ENCODE measurements around the gene TMSB4X. TPM values are rescaled to one million over a fixed set of nuclear protein-coding genes. Genes with fewer than 3 reads are reported as not detected.

The TMSB4X gene
- total and polyA plus RNA-seq, 2 of the 4 experiments (the other 2 are of a cell fraction), result 4,648 to 11,116 TPM

- Histone ChIP-seq H4K20me1 (ENCODE audit: insufficient read depth, low read length) (no peaks in the 10 kb centered on the region), H3K4me2 (ENCODE audit: low read depth, low read length) (no peak overlapping the region), H3K27ac (ENCODE audit: insufficient read depth, low read length) (peak overlapping the region; percentile 18; the same call in 1 of the 2 replicates), H4K91ac (ENCODE audit: insufficient read depth, low read depth, low read length) (peak overlapping the region; percentile 63), H2BK5ac (ENCODE audit: low read depth, low read length, poor library complexity, severe bottlenecking) (peak overlapping the region; percentile 86), H3K9me1 (ENCODE audit: insufficient read depth, low read length) (no peaks in the 10 kb centered on the region), H3K56ac (ENCODE audit: extremely low read depth, insufficient read depth, low read length) (no peak overlapping the region), H3K4ac (ENCODE audit: low read depth, low read length) (peak overlapping the region; percentile 63; the same call in 1 of the 2 replicates), H2BK20ac (ENCODE audit: low read depth, low read length) (peak overlapping the region; percentile 95; the same call in 1 of the 2 replicates), H3K9me3 (ENCODE audit: control insufficient read depth, insufficient read depth, low read length) (no peaks in the 10 kb centered on the region), H2AK9ac (replicated peaks; ENCODE audit: low read depth, low read length, poor library complexity) (no peak overlapping the region), H3K14ac (replicated peaks; ENCODE audit: low read depth, low read length) (no peak overlapping the region; the same call in 1 of the 2 replicates), H3K79me1 (ENCODE audit: low read depth in 1 of 2, low read length in 2 of 2) (no peaks in the 10 kb centered on the region), H2AFZ (replicated peaks; ENCODE audit: low read length, poor library complexity) (no peak overlapping the region), H4K5ac (ENCODE audit: low read depth, low read length) (peak overlapping the region; percentile 75), H3K4me1 (ENCODE audit: control insufficient read depth, insufficient read depth, low read length) (peaks cover 14% of the 10 kb centered on the region), H2BK120ac (ENCODE audit: low read depth, low read length) (peak overlapping the region; percentile 71), H3K23ac (ENCODE audit: low read depth, low read length) (peak overlapping the region; percentile 31; the same call in 1 of the 2 replicates), H3K9ac (ENCODE audit: low read depth, low read length) (no peak overlapping the region), H3K4me3 (ENCODE audit: insufficient read depth, low read depth, low read length) (no peak overlapping the region), H3K18ac (ENCODE audit: low read depth, low read length) (peak overlapping the region; percentile 88), H4K8ac (ENCODE audit: low read depth in 2 of 2, low read length in 2 of 2) (peak overlapping the region in 1 of 2 experiments; percentile 48; a peak in 3 of 4 replicates), H2BK15ac (ENCODE audit: low read depth, low read length) (no peak overlapping the region), H2AK5ac (ENCODE audit: low read depth, low read length) (no peak overlapping the region), H3K27me3 (ENCODE audit: control insufficient read depth, insufficient read depth, low read length) (no peaks in the 10 kb centered on the region), H3K36me3 (ENCODE audit: control insufficient read depth, insufficient read depth, low read length) (no peaks in the 10 kb centered on the region)
- BruUV-seq (replicated peaks), result no TSS peak
- DNase-seq (no peak), ATAC-seq (ENCODE audit: low read depth) (no peak)
- TF ChIP-seq CTCF (conservative IDR thresholded peaks at IDR 0.05; ENCODE audit: low read depth, low read length), result no peak
- TF ChIP-seq MXI1 (IDR thresholded peaks at IDR 0.05; ENCODE audit: borderline replicate concordance, low read depth, low read length), result no peak
- TF ChIP-seq RCOR1 (IDR thresholded peaks at IDR 0.05; ENCODE audit: insufficient replicate concordance, low read length), result no peak
- no peak for TF ChIP-seq BHLHE40 (IDR thresholded peaks at IDR 0.05; ENCODE audit: low read depth, low read length)
- TF ChIP-seq CHD1 (IDR thresholded peaks at IDR 0.05; ENCODE audit: low read depth, low read length), result no peak
- TF ChIP-seq SMC3 (IDR thresholded peaks at IDR 0.05; ENCODE audit: low read depth, low read length), result no peak
- no peak for TF ChIP-seq CEBPB (IDR thresholded peaks at IDR 0.05; ENCODE audit: low read depth, low read length)
- TF ChIP-seq POLR2A (IDR thresholded peaks at IDR 0.05; ENCODE audit: low read depth, low read length), result no peak
- TF ChIP-seq ELK1 (IDR thresholded peaks at IDR 0.05; ENCODE audit: borderline replicate concordance, low read depth, low read length), result no peak
- no peak for TF ChIP-seq NFE2L2 (IDR thresholded peaks at IDR 0.05; ENCODE audit: low read depth, low read length)
- no peak for TF ChIP-seq MAFK (IDR thresholded peaks at IDR 0.05; ENCODE audit: low read depth, low read length)
- no peak for TF ChIP-seq MAZ (IDR thresholded peaks at IDR 0.05; ENCODE audit: borderline replicate concordance, low read depth, low read length)
- ChIA-PET POLR2A (ENCODE audit: unreplicated experiment) (no interaction called here), CTCF (no interaction called here)
- in situ Hi-C loops (cut with MboI; ENCODE audit: low sequenced_read_pairs), result no loop called here
- intact Hi-C loops (cut with micrococcal nuclease), result no loop called here
- WGBS, 2 experiments (ENCODE audit: extremely low coverage in 2 of 2, insufficient read length in 1 of 2), result no CpG with 5 or more reads among the region's 2 CpGs
- dilution Hi-C loops (cut with HindIII; ENCODE audit: low sequenced_read_pairs, unreplicated experiment), result no loop called here
Measured at GRCh38 chrX:13022926-13023325, 48.0 kb downstream of the TMSB4X start.
